NCI-H128 (cell line): ENCODE data around the gene SERP1.

Experiments used
- DNase-seq: peaks from one replicate; lab custom pipeline; 2025; ENCODE audit not compliant: unreplicated experiment; lab: John Stamatoyannopoulos, UW

Gene SERP1

GRCh38 chr3:150546226-150547044 is at the start of gene SERP1, which contains the start of gene EIF2A:
Gene SERP1 (minus strand): TSS chr3:150546496. CDS start chr3:150546135, 361 bp downstream.
Gene EIF2A (plus strand): TSS chr3:150546787. CDS start chr3:150546803, 16 bp downstream.
- peak; percentile 100 for DNase-seq

GRCh38 chr3:150594150-150594549 is 47.9 kb upstream of the SERP1 start:
- no peak for DNase-seq

GRCh38 chr3:150589759-150590158 is 43.5 kb upstream of the SERP1 start:
- no peak for DNase-seq

- DNase-seq, result no peak
Observed at GRCh38 chr3:150588027-150588830, 41.9 kb upstream of the SERP1 start.

- DNase-seq, result no peak
Observed at GRCh38 chr3:150583028-150583427, 36.7 kb upstream of the SERP1 start.

- DNase-seq, result no peak
Observed at GRCh38 chr3:150582620-150583019, 36.3 kb upstream of the SERP1 start.

GRCh38 chr3:150581174-150581573 is 34.9 kb upstream of the SERP1 start:
- DNase-seq, result no peak

GRCh38 chr3:150577855-150578254 is 31.6 kb upstream of the SERP1 start:
- no peak for DNase-seq

GRCh38 chr3:150567328-150567727 is 21.0 kb upstream of the SERP1 start:
- DNase-seq, result no peak

GRCh38 chr3:150564243-150564642 is 17.9 kb upstream of the SERP1 start:
- DNase-seq, result no peak

GRCh38 chr3:150557725-150558124 is 11.4 kb upstream of the SERP1 start:
- no peak for DNase-seq

- no peak for DNase-seq
Observed at GRCh38 chr3:150556792-150557191, 10.5 kb upstream of the SERP1 start.

- no peak for DNase-seq
Observed at GRCh38 chr3:150555859-150556436, 9.7 kb upstream of the SERP1 start.

GRCh38 chr3:150547045-150547741 is 897 bp upstream of the SERP1 start:
- DNase-seq, result no peak

- DNase-seq, result no peak
Observed at GRCh38 chr3:150545419-150546225, 674 bp downstream of the SERP1 start.

GRCh38 chr3:150544726-150545125 is 1.6 kb downstream of the SERP1 start:
- no peak for DNase-seq

GRCh38 chr3:150544041-150544440 is 2.3 kb downstream of the SERP1 start:
- DNase-seq, result no peak

GRCh38 chr3:150543531-150543930 is 2.8 kb downstream of the SERP1 start:
- no peak for DNase-seq

- no peak for DNase-seq
Observed at GRCh38 chr3:150543128-150543527, 3.2 kb downstream of the SERP1 start.

GRCh38 chr3:150540991-150541390 is 5.3 kb downstream of the SERP1 start:
- no peak for DNase-seq
